HG02885 (cell line): ENCODE measurements around the gene FARP1.
A peak's percentile ranks its signal among the peaks of the same experiment; 100 is the strongest.

Experiments used
- ATAC-seq: cut with Tn5 transposase; IDR thresholded peaks from one replicate; pipeline ENCODE4 v1.9.1; 2021; ENCODE audit warnings: mild to moderate bottlenecking; ENCODE audit not compliant: unreplicated experiment, poor library complexity

FARP1 gene

DNA sequence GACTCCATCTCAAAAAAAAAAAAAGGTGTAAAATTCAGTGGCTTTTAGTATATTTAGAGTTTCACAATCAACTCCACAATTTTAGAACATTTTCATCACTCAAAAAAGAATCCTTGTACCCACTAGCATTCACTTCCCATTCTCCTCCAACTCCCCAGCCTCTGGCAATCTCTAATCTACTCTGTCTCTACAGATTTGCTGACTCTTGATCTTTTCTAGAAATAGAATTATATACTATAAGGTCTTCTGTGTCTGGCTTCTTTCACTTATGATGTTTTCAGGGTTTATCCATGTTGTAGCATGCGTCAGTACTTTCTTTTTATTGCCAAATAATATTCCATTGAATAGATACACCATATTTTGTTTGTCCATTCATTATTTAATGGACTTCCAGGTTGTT is 8.0 kb upstream of the FARP1 start:
- ATAC-seq = no peak

- no peak for ATAC-seq
Measured at GRCh38 chr13:98141091-98141490, 1.8 kb upstream of the FARP1 start.

GRCh38 chr13:98141509-98142379 is 1.1 kb upstream of the FARP1 start:
- peak; percentile 3 for ATAC-seq

GRCh38 chr13:98143157-98143553 is 261 bp downstream of the FARP1 start:
- ATAC-seq = peak; percentile 27

DNA sequence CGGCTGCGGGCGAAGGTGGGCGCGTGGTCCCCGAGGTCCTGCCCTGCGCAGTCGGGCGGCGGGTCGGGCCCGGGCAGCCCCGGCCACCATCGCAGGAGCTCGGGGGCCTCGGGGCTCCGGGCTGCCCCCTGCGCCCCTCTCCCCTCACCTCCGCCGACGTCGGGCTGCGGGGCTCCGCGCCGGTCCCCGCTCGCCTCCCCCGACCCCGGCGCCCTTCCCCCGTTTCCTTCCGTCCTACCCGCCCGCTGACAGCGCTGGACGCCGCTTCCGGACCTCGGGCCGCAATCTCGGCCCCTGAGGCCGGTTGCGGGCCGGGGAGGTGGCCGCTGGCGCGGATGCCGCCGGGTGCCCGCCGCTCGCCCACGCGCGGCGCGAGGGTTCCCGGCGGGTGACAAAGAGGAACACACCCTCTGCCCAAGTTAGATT is 720 bp downstream of the FARP1 start:
- ATAC-seq = peak; percentile 6

DNA sequence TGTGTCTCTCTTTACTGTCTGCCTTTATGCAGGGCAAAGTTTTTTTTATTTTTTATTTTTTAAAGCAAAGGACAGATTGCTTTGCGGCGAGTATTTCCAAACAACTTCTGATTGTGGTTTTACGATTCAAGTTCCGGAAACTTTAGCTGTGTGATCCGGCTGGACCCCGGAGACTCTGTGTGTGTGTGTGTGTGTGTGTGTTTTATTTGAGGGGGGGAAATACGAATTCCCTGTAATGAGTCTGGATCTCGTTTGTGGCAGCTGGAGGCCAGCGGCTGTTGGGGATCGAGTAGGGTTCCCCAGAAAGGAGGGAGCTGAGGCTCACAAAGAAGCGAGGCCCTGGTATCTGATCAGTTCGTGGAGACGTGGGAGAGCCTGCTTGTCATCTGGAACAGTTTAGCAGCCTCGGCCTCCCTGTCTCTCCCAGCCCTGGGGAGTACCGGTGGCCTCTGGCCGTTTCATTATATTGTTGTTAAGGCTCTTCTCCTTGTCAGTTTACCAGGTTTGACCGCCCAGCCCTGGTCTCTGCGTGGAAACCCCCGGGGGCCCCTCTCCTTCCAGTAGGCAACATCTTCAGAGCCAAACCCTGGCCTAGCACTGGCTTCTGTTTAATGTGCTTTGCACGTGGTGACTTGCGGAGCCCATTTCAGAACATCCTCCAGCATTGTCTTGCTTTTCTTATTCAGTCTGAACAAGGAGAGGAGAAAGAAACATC is 1.3 kb downstream of the FARP1 start:
- no peak for ATAC-seq

- no peak for ATAC-seq
Measured at GRCh38 chr13:98144801-98145350, 2.0 kb downstream of the FARP1 start.

- no peak for ATAC-seq
Measured at GRCh38 chr13:98147521-98147920, 4.6 kb downstream of the FARP1 start.

- no peak for ATAC-seq
Measured at GRCh38 chr13:98150832-98151479, 8.1 kb downstream of the FARP1 start.

DNA sequence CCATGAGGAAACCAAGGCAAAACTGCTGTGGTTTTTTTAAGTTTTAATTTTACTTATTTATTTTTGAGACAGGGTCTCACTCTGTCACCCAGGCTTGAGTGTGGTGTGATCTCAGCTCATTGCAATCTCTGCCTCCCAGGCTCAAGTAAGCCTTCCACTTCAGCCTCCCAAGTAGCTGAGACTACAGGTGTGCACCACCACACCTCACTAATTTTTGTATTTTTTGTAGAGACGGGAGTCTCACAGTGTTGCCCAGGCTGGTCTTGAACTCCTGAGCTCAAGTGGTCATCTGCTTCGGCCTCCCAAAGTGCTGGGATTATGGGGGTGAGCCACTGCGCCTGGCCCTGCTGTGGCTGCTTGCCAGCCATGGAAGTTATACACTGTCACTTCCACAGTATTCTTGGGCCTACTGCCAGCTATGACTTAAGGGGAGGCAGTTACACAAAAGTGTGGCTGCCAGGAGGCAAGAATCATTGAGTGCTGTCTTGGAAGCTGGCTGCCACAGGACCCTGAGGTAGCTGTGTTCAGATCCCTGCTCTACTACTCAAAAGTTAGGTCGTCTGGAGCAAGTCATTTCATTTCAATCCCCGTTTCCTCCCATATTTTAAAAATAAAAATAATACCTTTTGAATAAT is 12.7 kb downstream of the FARP1 start:
- ATAC-seq = no peak

GRCh38 chr13:98156259-98156658 is 13.4 kb downstream of the FARP1 start:
- no peak for ATAC-seq

GRCh38 chr13:98157188-98157587 is 14.3 kb downstream of the FARP1 start:
- no peak for ATAC-seq

DNA sequence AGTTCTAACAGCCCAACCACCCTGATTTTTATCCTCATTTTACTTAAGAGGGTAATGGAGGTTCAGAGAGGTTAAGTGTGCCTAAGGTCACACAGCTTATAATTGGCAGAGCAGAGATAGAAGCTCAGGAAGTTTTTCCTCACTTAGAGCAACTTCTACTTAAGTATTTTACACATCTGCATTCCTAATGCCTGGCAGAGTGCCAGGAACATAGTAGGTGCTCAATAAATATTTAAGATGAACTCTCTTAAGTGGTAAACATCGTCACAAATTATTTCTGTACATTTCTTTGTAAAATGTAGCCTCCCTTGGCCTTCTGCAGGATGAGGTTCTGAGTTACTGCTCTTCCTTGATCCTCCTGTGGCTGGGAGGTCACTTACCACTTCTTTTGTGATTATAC is 14.7 kb downstream of the FARP1 start:
- ATAC-seq = no peak

DNA sequence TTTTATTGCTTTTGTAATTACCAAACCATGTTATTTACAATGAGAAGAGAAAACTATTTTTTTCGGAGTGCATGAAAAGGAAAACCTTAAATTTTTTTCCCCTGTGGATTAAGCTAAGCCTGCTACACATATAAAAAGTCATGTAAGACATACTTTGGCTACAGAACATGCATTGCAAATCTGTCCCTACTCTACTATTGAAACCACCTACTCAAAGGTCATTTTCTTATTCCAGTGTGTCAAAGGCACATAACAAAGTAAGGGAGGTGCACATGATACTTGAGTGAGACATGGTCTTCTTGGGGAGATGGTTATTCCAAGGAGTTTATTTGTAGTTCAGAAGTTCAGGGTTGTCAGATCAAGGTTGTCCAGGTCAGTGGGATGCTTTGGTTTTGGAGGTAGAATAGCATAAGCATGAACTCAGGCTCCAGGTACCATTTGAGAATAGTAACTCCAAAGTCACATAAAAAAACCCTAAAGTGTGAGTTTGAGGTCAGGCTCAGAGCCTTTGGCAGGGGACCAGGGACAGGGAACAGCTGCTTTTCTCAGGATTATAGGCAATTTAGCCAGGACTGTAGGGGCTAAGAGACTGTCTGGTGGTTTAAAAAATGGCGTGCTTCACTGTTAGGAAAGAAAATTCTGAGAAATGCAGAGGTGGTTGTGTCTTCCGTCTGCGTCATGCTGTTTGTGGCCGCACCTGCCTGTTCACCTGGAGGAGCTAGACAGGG is 15.4 kb downstream of the FARP1 start:
- ATAC-seq = no peak

GRCh38 chr13:98162935-98163334 is 20.0 kb downstream of the FARP1 start:
- ATAC-seq = no peak

GRCh38 chr13:98169331-98169730 is 26.4 kb downstream of the FARP1 start:
- ATAC-seq = no peak

DNA sequence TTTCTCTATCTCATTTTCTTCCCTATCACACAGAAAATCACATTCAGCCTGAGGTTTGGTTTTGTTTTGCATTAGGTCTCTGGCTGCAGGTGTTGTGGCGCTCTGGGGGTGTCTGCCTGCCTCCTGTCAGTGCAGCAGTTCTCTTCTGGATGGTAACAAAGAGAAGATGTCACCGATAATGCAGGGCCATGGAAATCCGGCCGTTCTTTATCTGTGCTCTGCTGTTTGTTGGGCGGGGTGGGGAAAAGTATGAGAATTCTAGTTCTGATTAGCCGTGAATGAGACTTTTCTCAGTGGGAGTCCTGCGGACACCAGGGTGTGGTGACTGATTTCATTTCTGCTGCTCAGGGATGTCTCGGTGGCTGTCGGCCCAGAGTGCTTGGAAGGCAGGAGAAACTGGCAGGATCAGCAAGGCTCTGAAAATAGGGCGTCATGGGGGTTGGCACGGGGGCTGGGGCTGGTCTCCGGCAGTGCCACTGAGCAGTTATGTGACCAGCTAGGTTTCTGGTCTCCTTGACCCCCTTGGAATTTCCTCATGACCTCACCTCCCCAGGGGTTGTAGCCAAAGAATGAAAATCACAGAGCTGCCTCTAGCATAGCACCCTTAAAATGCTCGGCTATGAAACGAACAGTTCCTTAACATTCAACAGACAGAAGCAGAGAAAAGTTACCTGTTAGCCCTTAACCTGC is 29.2 kb downstream of the FARP1 start:
- ATAC-seq = no peak

DNA sequence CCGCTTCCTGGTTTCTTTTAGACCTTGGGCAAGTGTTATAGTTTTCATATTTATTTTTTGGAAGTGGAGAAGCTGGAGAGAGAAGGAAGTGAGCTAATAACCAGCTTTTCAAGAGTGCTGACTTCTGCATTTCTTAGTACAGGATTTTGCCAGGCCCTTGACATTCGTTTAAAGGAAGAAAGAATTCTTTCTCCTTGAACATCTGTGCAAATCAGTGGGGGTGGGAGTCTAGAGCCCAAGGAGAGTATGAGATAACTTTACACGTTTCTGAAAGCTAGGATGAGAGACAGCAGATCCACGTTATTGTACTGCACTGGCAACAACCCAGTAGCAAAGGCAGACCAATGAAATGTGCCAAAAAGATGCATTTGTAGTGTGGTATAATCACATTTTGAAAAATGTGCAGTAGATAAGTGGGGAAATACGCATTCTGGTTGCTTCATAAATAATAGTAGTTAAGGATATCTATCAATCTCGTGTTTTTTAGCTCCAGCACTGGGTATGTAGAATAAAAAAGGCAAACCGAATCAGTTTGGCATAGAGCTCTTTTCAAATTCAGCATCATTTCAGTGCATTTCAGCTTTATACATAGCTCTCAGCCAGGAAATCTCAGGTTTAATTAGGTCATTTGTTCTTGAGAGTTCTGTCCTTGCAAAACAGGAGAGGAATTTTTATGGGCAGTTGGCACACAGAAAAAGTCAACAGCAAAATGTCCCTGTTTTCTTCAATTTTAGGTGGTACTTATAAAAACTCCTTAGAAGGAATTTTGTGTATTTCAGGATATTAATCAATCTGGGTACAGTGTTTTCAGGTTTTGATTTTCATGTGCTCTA is 29.9 kb downstream of the FARP1 start:
- ATAC-seq = no peak
